Erythroblast (primary cell): Measurements from ENCODE around the gene CDCP2.

Experiments
- GATA1 ChIP-seq: IDR thresholded peaks from 2 replicates; pipeline ENCODE4 v1.6.1; 2011; ENCODE audit warnings: low read depth, mild to moderate bottlenecking, control low read depth, low read length, moderate library complexity
- POLR2A ChIP-seq: IDR thresholded peaks from 2 replicates; pipeline ENCODE4 v1.6.1; 2011; ENCODE audit warnings: mild to moderate bottlenecking, low read length

DNA sequence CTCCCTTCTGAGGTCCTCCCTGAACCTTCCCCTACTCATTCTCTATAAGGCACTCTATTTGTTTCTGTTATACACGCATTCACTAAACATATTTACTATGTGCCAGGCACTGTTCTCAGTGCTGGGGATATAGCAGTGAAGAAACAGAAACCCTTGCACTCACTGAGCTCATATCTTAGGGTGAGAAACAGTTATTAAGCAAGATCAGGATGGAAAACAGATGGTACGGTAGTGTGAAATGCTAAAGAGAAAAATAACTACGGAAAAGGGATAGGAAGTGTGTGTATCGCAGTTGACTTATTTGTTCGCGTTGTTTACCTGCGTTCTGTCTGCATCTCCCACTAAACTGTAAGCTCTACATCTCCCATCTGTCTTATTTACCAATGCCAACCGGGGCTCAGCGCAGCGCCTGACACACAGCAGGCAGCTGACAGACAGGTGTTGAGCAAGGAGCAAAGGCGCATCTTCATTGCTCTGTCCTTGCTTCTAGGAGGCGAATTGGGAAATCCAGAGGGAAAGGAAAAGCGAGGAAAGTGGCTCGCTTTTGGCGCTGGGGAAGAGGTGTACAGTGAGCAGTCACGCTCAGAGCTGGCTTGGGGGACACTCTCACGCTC, 46.5 kb upstream of the CDCP2 start:
- TF ChIP-seq POLR2A (no peak), GATA1 (no peak)
